Astrocyte of the spinal cord (primary cell): ENCODE results near the gene DNASE1L1.

ENCODE experiments used
- DNase-seq: peaks from one replicate; pipeline ENCODE4 v3.0.0; 2011; ENCODE audit warnings: low read depth, low spot score
- H3K4me3 ChIP-seq: 2 replicates; pipeline ENCODE4 v1.5.1; 2011; ENCODE audit warnings: low read depth, mild to moderate bottlenecking, low read length, moderate library complexity
- in situ Hi-C: cut with HindIII; loops from 2 replicates; pipeline ENCODE4 v1.10.0; 2017; ENCODE audit warnings: low sequenced_read_pairs
- TF ChIP-seq, protein P1 (sequence below): IDR thresholded peaks from 2 replicates; pipeline ENCODE4 v1.5.1; 2012; ENCODE audit warnings: low read depth, mild to moderate bottlenecking, low read length, inconsistent platforms

The DNASE1L1 gene

DNA sequence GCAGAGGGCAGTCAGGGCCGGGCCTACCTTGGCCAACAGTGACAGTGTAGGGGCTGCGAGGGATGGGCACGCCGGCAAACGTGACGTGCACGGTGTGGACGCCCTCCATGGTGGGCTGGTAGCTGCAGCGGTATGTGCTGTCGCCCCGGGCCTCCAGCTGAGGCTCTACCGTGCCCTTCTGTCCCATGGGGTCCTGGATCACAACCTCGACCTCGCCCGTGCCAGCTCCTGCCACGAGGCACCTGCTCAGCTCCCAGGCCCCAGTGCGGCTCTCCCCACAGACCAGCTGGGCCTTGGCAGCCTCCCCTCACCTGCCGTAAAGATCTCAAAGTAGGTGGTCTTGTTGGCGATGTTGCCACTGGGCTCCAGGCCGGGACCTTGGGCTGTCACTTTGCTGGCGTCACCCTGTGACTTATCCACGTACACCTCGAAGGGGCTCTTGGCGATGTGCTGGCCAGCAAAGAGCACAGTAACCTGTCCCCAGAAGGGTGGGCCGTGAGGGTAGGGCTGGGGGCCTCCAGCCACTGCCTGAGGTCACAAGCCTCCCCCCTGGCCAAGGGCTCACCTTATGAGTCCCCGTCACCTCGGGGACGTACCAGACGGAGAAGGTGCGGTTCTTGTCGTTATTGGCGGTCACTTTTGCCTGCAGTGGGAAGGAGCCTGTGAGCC is 42.9 kb downstream of the DNASE1L1 start:
- TF ChIP-seq, protein P1, sequence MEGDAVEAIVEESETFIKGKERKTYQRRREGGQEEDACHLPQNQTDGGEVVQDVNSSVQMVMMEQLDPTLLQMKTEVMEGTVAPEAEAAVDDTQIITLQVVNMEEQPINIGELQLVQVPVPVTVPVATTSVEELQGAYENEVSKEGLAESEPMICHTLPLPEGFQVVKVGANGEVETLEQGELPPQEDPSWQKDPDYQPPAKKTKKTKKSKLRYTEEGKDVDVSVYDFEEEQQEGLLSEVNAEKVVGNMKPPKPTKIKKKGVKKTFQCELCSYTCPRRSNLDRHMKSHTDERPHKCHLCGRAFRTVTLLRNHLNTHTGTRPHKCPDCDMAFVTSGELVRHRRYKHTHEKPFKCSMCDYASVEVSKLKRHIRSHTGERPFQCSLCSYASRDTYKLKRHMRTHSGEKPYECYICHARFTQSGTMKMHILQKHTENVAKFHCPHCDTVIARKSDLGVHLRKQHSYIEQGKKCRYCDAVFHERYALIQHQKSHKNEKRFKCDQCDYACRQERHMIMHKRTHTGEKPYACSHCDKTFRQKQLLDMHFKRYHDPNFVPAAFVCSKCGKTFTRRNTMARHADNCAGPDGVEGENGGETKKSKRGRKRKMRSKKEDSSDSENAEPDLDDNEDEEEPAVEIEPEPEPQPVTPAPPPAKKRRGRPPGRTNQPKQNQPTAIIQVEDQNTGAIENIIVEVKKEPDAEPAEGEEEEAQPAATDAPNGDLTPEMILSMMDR: no peak
- DNase-seq: no peak
- in situ Hi-C loops: no loop called here
- no peak overlapping the region for H3K4me3 ChIP-seq

DNA sequence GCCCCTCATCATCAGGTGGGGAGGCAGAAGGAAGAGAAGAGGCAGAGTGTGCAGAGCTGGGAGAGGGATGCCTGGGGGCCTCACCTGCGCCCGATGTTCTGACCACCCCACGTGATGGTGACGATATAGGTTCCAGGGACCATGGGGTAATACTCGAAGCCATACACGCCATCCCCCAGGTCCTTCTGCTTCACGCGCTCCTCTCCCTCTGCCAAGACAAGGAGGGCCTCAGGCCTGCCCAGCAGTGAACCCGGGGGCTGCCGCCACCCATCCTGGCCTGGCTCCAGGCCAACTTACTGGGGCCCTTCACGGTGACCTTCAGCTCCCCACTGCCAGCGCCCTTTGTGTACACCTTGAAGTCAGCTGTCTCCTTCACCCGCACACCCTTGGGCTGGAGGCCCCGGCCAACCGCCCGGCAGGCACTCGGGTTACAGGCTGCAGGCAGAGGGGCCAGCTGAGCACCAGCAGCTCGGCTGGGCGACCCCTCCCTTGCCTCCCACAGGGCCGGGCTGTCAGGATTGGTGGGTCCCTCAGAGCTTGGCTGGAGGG is 43.9 kb downstream of the DNASE1L1 start:
- in situ Hi-C loops: no loop called here

DNA sequence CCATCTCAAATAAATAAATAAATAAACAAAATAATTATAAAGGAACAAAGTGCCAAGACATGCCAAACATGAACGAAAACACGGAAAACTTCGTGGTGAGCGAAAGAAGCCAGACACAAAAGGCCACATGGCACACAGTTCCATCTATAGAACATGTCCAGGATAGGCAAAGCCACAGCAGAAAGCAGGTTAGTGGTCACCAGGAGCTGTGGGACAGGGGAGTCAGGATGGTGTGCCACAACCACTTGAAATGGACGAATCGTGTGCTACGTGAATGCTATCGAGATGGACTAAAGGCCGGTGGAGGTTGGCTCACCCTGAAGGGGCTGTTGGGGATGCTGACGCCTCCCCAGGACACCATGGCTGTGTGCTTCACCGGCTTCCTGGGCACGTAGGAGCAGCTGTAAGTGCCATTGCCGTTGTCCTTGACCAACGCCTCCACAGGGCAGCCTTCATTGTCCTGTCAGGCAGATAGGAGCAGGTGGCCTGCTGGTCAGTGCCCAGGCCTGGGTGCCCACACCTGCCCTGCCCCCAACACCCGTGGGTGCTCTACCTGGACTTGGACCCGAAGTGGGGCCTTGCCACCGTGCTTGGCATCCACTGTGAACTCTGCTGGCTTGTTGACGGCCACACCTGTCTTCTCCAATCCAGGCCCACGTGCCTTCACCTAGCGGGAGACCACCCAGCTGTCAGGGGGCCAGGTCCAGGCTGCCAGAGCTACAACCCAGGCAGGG is 45.2 kb downstream of the DNASE1L1 start:
- in situ Hi-C loops: no loop called here
- DNase-seq: no peak
- no peak overlapping the region for H3K4me3 ChIP-seq
- TF ChIP-seq, protein P1: no peak

More for the DNA sequence above, 43.9 kb downstream of the DNASE1L1 start:
- no peak for DNase-seq
- TF ChIP-seq, protein P1: no peak
- H3K4me3 ChIP-seq: no peak overlapping the region

DNA sequence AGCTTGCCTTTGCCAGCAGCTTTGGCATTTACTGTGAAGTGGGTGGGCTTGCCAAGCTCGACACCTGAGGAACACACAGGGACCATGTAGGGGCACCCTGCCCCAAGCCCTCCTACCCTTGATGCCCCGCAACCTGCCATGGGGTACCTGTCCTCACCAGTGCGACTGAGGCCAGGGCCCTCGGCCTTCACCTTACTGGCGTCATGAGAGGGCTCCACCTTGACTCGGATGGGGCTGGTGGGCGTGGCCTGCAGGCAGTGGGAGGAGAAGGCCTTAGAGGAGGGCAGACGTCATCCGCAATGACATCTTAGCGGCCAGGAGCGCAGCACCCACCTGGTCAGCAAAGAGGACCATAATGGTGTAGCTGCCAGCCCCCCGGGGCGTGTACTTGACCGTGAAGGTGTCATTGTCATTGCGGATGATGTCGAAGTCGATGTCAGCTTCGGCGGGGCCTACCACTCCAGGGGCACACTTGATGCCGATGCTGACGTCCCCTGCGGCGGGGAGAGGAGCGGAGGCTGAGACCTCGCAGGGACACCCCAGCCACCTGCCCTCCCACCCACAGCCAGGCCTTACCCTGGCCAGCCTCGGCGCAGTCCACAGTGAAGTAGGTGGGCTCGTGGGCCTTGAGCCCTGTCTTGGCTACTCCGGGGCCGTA is 46.8 kb downstream of the DNASE1L1 start:
- no peak for DNase-seq
- in situ Hi-C loops: no loop called here
- TF ChIP-seq, protein P1: no peak
- H3K4me3 ChIP-seq: no peak overlapping the region

DNA sequence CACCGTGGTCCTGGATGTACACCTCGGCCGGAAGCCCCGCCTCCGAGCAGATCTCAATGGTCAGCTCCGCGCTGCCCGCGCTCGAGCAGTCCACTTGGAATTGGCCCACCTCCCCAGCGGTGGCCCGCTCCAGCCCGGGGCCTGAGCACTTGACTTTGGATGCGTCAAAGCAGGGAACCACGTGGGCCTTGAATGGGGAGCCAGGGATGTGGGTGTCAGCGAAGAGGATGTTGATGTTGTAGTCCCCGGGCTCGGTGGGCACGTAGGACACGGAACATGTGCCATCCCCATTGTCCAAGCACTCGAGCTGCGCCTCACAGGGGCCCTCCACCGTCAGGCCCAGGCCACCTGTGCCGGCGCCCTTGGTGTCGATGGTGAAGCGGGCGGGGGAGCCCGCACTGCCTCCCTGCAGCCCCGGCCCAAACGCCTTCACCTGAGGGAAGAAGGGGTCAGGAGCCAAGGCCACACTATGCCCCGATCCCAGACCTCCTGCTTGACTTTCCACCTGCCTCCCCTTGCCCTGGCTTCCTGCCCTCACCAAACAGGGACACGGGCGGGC is 48.8 kb downstream of the DNASE1L1 start:
- H3K4me3 ChIP-seq: no peak overlapping the region
- in situ Hi-C loops: no loop called here
- TF ChIP-seq, protein P1: no peak
- no peak for DNase-seq
